HCT116 (cell line): ENCODE data around the gene THSD4. TPM values are rescaled to one million over a fixed set of nuclear protein-coding genes. Genes with fewer than 3 reads are reported as not detected.

Experiments used
- ATAC-seq: fragments of 200-7000 bp; cut with Tn5 transposase; 2 replicates; pipeline ENCODE4 v1.9.1; 2020; ENCODE audit warnings: mild to moderate bottlenecking, moderate library complexity
- BruUV-seq: library from RNA; stranded (reverse); fragments of 400-500 nt; replicated peaks from 2 replicates; lab custom pipeline; 2021; lab: Mats Ljungman, UMichigan
- CTCF ChIA-PET: fragments of 300-600 bp; sonication (Branson Sonifier 250); formaldehyde crosslinking; loops from one replicate; lab custom pipeline; 2021; ENCODE audit warnings: antibody characterized with exemption; lab: Charles Lee
- POLR2A ChIA-PET: fragments of 300-600, 350-600 bp; sonication (Branson Sonifier 250); formaldehyde crosslinking; loops from one replicate; lab custom pipeline; 2021; ENCODE audit warnings: antibody characterized with exemption; lab: Charles Lee
- RAD21 ChIA-PET, 2 experiments: fragments of 300-600 bp; sonication (Branson Sonifier 250); formaldehyde crosslinking; loops; one replicate each; lab custom pipeline; 2023; ENCODE audit warnings: low total read pairs in 2 of 2; ENCODE audit not compliant: uncharacterized antibody in 2 of 2, unreplicated experiment in 2 of 2, low non-redundant PET in 1 of 2; lab: Charles Lee
- DNase-seq: peaks from one replicate; pipeline ENCODE4 v3.0.0-alpha.2; 2010; ENCODE audit warnings: low read depth, low spot score
- H2AFZ ChIP-seq: fragments of 200-600 bp; shearing (Covaris generic), sonication (generic); 2 replicates; pipeline ENCODE4 v1.6.1; 2017; ENCODE audit warnings: low read depth, mixed run types, mixed read lengths, antibody characterized with exemption, low read length; ENCODE audit not compliant: poor library complexity, severe bottlenecking
- H3K27ac ChIP-seq: 2 replicates; pipeline ENCODE4 v1.5.1; 2012; ENCODE audit warnings: low read depth, low read length
- H3K27me3 ChIP-seq: fragments of 200-600 bp; sonication (generic); 2 replicates; pipeline ENCODE4 v1.6.1; 2016; ENCODE audit warnings: mixed run types, low read length, mixed read lengths; ENCODE audit not compliant: insufficient read depth
- H3K36me3 ChIP-seq, 2 experiments: fragments of 200-500 bp in 1 of 2; fragments of 200-600 bp in 1 of 2; sonication (Bioruptor generic) in 1 of 2; sonication (generic) in 1 of 2; 2 replicates each; pipeline versions ENCODE4 v1.5.1 to v1.6.1; 2014 to 2016; ENCODE audit warnings: low read length in 2 of 2, inconsistent platforms in 1 of 2, mixed read lengths in 1 of 2, mixed run types in 1 of 2; ENCODE audit not compliant: insufficient read depth in 2 of 2, control insufficient read depth in 1 of 2
- H3K4me1 ChIP-seq, 2 experiments: fragments of 200-600 bp in 1 of 2; sonication (generic) in 1 of 2; 2 replicates each; pipeline versions ENCODE4 v1.5.1 to v1.6.1; 2012 to 2017; ENCODE audit warnings: low read length in 2 of 2, inconsistent platforms in 1 of 2, mild to moderate bottlenecking in 1 of 2, mixed read lengths in 1 of 2, mixed run types in 1 of 2, moderate library complexity in 1 of 2; ENCODE audit not compliant: insufficient read depth in 2 of 2, control insufficient read depth in 1 of 2
- H3K4me2 ChIP-seq: fragments of 200-600 bp; sonication (generic); 2 replicates; pipeline ENCODE4 v1.6.1; 2017; ENCODE audit warnings: mixed run types, low read length, mixed read lengths
- H3K4me3 ChIP-seq, 2 experiments: fragments of 200-600 bp in 1 of 2; sonication (generic) in 1 of 2; replicated peaks in 1 of 2; 2 replicates each; pipeline ENCODE4 v1.5.1; 2011 to 2016; ENCODE audit warnings: low read length in 2 of 2, control low read depth in 1 of 2, low read depth in 1 of 2, mild to moderate bottlenecking in 1 of 2, mixed read lengths in 1 of 2, mixed run types in 1 of 2
- H3K79me2 ChIP-seq: fragments of 200-600 bp; sonication (generic); 2 replicates; pipeline ENCODE4 v1.6.1; 2017; ENCODE audit warnings: mild to moderate bottlenecking, mixed run types, low read length, moderate library complexity, mixed read lengths; ENCODE audit not compliant: insufficient read depth
- H3K9ac ChIP-seq: fragments of 200-600 bp; sonication (generic); 2 replicates; pipeline ENCODE4 v1.6.1; 2016; ENCODE audit warnings: low read length, mixed read lengths
- H3K9me2 ChIP-seq: fragments of 200-600 bp; sonication (generic), shearing (Covaris generic); 2 replicates; pipeline ENCODE4 v1.6.1; 2017; ENCODE audit warnings: mixed run types, mild to moderate bottlenecking, moderate library complexity; ENCODE audit not compliant: insufficient read depth
- H3K9me3 ChIP-seq, 2 experiments: fragments of 200-500 bp in 1 of 2; fragments of 200-600 bp in 1 of 2; sonication (Bioruptor generic) in 1 of 2; sonication (generic) in 1 of 2; 2 replicates each; pipeline ENCODE4 v1.6.1; 2014 to 2017; ENCODE audit warnings: low read length in 2 of 2, mixed read lengths in 2 of 2, inconsistent platforms in 1 of 2, low read depth in 1 of 2, mild to moderate bottlenecking in 1 of 2, mixed run types in 1 of 2, moderate library complexity in 1 of 2; ENCODE audit not compliant: control insufficient read depth in 1 of 2, insufficient read depth in 1 of 2
- H4K20me1 ChIP-seq: fragments of 200-600 bp; sonication (generic), shearing (Covaris generic); 2 replicates; pipeline ENCODE4 v1.6.1; 2017; ENCODE audit warnings: mixed run types, mild to moderate bottlenecking, moderate library complexity; ENCODE audit not compliant: insufficient read depth
- CTCF ChIP-seq, 3 experiments: fragments of 200-600 bp in 1 of 3; sonication (generic) in 1 of 3; IDR thresholded peaks in 2 of 3; conservative IDR thresholded peaks in 1 of 3; 2 replicates each; pipeline ENCODE4 v1.5.1; 2012 to 2017; ENCODE audit warnings: low read depth in 2 of 3, low read length in 2 of 3, antibody characterized with exemption in 1 of 3, borderline replicate concordance in 1 of 3, control low read depth in 1 of 3, mild to moderate bottlenecking in 1 of 3, mixed read lengths in 1 of 3, mixed run types in 1 of 3, moderate library complexity in 1 of 3; ENCODE audit not compliant: insufficient read depth in 1 of 3
- RAD21 ChIP-seq: IDR thresholded peaks from 2 replicates; pipeline ENCODE4 v1.6.1; 2012; ENCODE audit warnings: low read depth, mild to moderate bottlenecking
- SIN3A ChIP-seq: IDR thresholded peaks from 2 replicates; pipeline ENCODE4 v1.6.1; 2012; ENCODE audit warnings: low read depth
- TCF7L2 ChIP-seq: IDR thresholded peaks from 2 replicates; pipeline ENCODE4 v1.7.0; 2011; ENCODE audit warnings: borderline replicate concordance, inconsistent platforms; ENCODE audit not compliant: insufficient read depth, insufficient read length; ENCODE audit errors: extremely low read depth
- ZBTB33 ChIP-seq: IDR thresholded peaks from 2 replicates; pipeline ENCODE4 v1.6.1; 2011; ENCODE audit warnings: mild to moderate bottlenecking, low read length, moderate library complexity; ENCODE audit not compliant: insufficient replicate concordance; ENCODE audit errors: extremely low read depth
- intact Hi-C: fragments of 100-400 bp; cut with micrococcal nuclease; formaldehyde crosslinking; loops from 2 replicates; pipeline ENCODE4 v1.10.0; 2022
- total RNA-seq: library from RNA; stranded (reverse); gene quantifications from one replicate; pipeline ENCODE4 v1.2.1, GENCODE V29; 2021; ENCODE audit not compliant: unreplicated experiment

THSD4 gene
- total RNA-seq, 1 experiment from 2014 or later, result 30.5 TPM

GRCh38 chr15:71800190-71800589 lies 684.9 kb downstream of the THSD4 start:
- H3K36me3 ChIP-seq, result no peaks in the 10 kb centered on the region
- ATAC-seq, result no peak
- H4K20me1 ChIP-seq, result no peaks in the 10 kb centered on the region
- H3K27me3 ChIP-seq, result no peaks in the 10 kb centered on the region
- ChIA-PET POLR2A (no interaction called here), CTCF (interaction anchor here (0.7 to 6.8 kb wide), 3 partner anchors 47 to 898 kb away, joined by 3 to 40 read pairs (median 20); no protein-coding TSS in a partner anchor), RAD21 (no interaction called here)
- H2AFZ ChIP-seq, result no peak overlapping the region
- H3K9me3 ChIP-seq, result no peaks in the 10 kb centered on the region
- no peak for DNase-seq
- no peak overlapping the region for H3K4me3 ChIP-seq
- no peaks in the 10 kb centered on the region for H3K9me2 ChIP-seq
- no peaks in the 10 kb centered on the region for H3K4me1 ChIP-seq
- H3K4me2 ChIP-seq, result no peak overlapping the region
- BruUV-seq, result no TSS peak
- intact Hi-C loops, result loop anchor here (2.0 to 10.0 kb wide), 4 partner anchors 415 to 975 kb away; partner anchors contain the start of gene THSD4
- TF ChIP-seq SIN3A (no peak), TCF7L2 (no peak)
- H3K9ac ChIP-seq, result no peak overlapping the region
- no peaks in the 10 kb centered on the region for H3K79me2 ChIP-seq
- H3K27ac ChIP-seq, result no peak overlapping the region

- no TSS peak for BruUV-seq
- peak; percentile 74 to 91 (median 82); a peak in 5 of 6 replicates for TF ChIP-seq CTCF (IDR thresholded peaks at IDR 0.05 in 2 of 3, conservative IDR thresholded peaks at IDR 0.05 in 1 of 3; ENCODE audit: borderline replicate concordance in 1 of 3, insufficient read depth in 1 of 3, low read depth in 2 of 3, low read length in 2 of 3)
- no peak for TF ChIP-seq ZBTB33
- TF ChIP-seq RAD21, result peak; percentile 94
These were observed 685.8 kb downstream of the THSD4 start for GRCh38 chr15:71800835-71801745.

More at GRCh38 chr15:71800835-71801745, 685.8 kb downstream of the THSD4 start:
- Histone ChIP-seq H3K9ac (no peak overlapping the region), H3K27ac (no peak overlapping the region), H3K4me3 (no peak overlapping the region), H3K4me1 (no peaks in the 10 kb centered on the region; a peak in 1 of 4 replicates), H4K20me1 (no peaks in the 10 kb centered on the region), H3K36me3 (no peaks in the 10 kb centered on the region), H3K4me2 (no peak overlapping the region), H3K9me3 (no peaks in the 10 kb centered on the region), H3K9me2 (no peaks in the 10 kb centered on the region), H2AFZ (no peak overlapping the region), H3K79me2 (no peaks in the 10 kb centered on the region), H3K27me3 (no peaks in the 10 kb centered on the region)
- ChIA-PET RAD21 (no interaction called here), POLR2A (no interaction called here), CTCF (interaction anchor here (0.7 to 6.8 kb wide), 5 partner anchors 10 to 899 kb away, joined by 3 to 40 read pairs (median 5); no protein-coding TSS in a partner anchor)
- intact Hi-C loops, result loop anchor here (1.0 to 10.0 kb wide), 7 partner anchors 49 to 976 kb away; partner anchors contain the start of gene THSD4
- DNase-seq, result peak; percentile 56
- ATAC-seq, result peak; percentile 88
